ENCODE results near the gene PLAGL2.
"Not testable (repeated sequence)": the region's sequence is repeated elsewhere in the genome, so short reads cannot be mapped to it uniquely, and the experiment has no call there.

- not testable (repeated sequence) for TF ChIP-seq JUNB (IDR thresholded peaks at IDR 0.05; ENCODE audit: unreplicated experiment); CTCF (conservative IDR thresholded peaks at IDR 0.05; ENCODE audit: low read depth in 2 of 2); EZH2 (IDR thresholded peaks at IDR 0.05; ENCODE audit: low read depth, unreplicated experiment)
Measured at GRCh38 chr20:32196613-32197012, 10.9 kb downstream of the PLAGL2 start.

Measured in GM23338 (cell line).